Karpas-422 (cell line): ENCODE measurements around the gene EPHA2. TPM values are rescaled to one million over a fixed set of nuclear protein-coding genes. Genes with fewer than 3 reads are reported as not detected.

Source experiments
- DNase-seq: peaks from one replicate; pipeline ENCODE4 v3.0.0-alpha.2; 2015
- H2AFZ ChIP-seq: fragments of 200-600 bp; sonication (generic); 2 replicates; pipeline ENCODE4 v1.6.1; 2014; ENCODE audit warnings: antibody characterized with exemption, low read length, mixed read lengths
- H3K27ac ChIP-seq: fragments of 200-600 bp; sonication (generic); 2 replicates; pipeline ENCODE4 v1.5.1; 2014; ENCODE audit warnings: mild to moderate bottlenecking, low read length, moderate library complexity
- H3K27me3 ChIP-seq: fragments of 200-600 bp; sonication (generic); 2 replicates; pipeline ENCODE4 v1.6.1; 2014; ENCODE audit warnings: low read length, mixed read lengths
- H3K36me3 ChIP-seq: fragments of 200-600 bp; sonication (generic); 2 replicates; pipeline ENCODE4 v1.6.1; 2014; ENCODE audit warnings: low read length, mixed read lengths; ENCODE audit not compliant: insufficient read depth
- H3K4me1 ChIP-seq: fragments of 200-600 bp; sonication (generic); 2 replicates; pipeline ENCODE4 v1.6.1; 2014; ENCODE audit warnings: mild to moderate bottlenecking, low read length, mixed read lengths
- H3K4me2 ChIP-seq: fragments of 200-600 bp; sonication (generic); 2 replicates; pipeline ENCODE4 v1.6.1; 2014; ENCODE audit warnings: low read length, low read depth, mild to moderate bottlenecking; ENCODE audit not compliant: poor library complexity, severe bottlenecking
- H3K4me3 ChIP-seq: fragments of 200-600 bp; sonication (generic); 2 replicates; pipeline ENCODE4 v1.5.1; 2014; ENCODE audit warnings: mild to moderate bottlenecking, antibody characterized with exemption, low read length, mixed read lengths
- H3K79me2 ChIP-seq: fragments of 200-600 bp; sonication (generic); 2 replicates; pipeline ENCODE4 v1.6.1; 2014; ENCODE audit warnings: mild to moderate bottlenecking, low read length, mixed read lengths
- H3K9ac ChIP-seq: fragments of 200-600 bp; sonication (generic); 2 replicates; pipeline ENCODE4 v1.6.0; 2014; ENCODE audit warnings: low read length
- H3K9me2 ChIP-seq: fragments of 200-600 bp; sonication (generic), shearing (Covaris generic); replicated peaks from 2 replicates; pipeline ENCODE4 v1.6.0; 2014; ENCODE audit warnings: mild to moderate bottlenecking, low read length, moderate library complexity; ENCODE audit not compliant: insufficient read depth
- H3K9me3 ChIP-seq: fragments of 300-700, 200-600 bp; sonication (generic); 2 replicates; pipeline ENCODE4 v1.6.1; 2014; ENCODE audit warnings: low read length, mixed read lengths
- H4K20me1 ChIP-seq: fragments of 200-600 bp; sonication (generic); 2 replicates; pipeline ENCODE4 v1.6.1; 2014; ENCODE audit warnings: mild to moderate bottlenecking, antibody characterized with exemption, low read length, low read depth; ENCODE audit not compliant: insufficient read depth
- total RNA-seq: library from RNA; depleted of rRNA; stranded (reverse); fragments of >200 nt; shearing (Covaris generic); gene quantifications from 2 replicates; pipeline ENCODE4 v1.2.3, GENCODE V29; 2014; ENCODE audit warnings: low replicate concordance

EPHA2 gene
- total RNA-seq, 1 experiment from 2014 or later, result not detected

- no peak overlapping the region for H3K4me2 ChIP-seq
- H3K36me3 ChIP-seq, result no peaks in the 10 kb centered on the region
- H3K79me2 ChIP-seq, result no peaks in the 10 kb centered on the region
- no peaks in the 10 kb centered on the region for H4K20me1 ChIP-seq
- no peaks in the 10 kb centered on the region for H3K9me3 ChIP-seq
- H3K4me3 ChIP-seq, result no peak overlapping the region
- no peak overlapping the region for H3K9ac ChIP-seq
- H3K27ac ChIP-seq, result no peak overlapping the region
- H3K27me3 ChIP-seq, result no peaks in the 10 kb centered on the region
- no peak for DNase-seq
- no peaks in the 10 kb centered on the region for H3K4me1 ChIP-seq
- H2AFZ ChIP-seq, result no peak overlapping the region
- H3K9me2 ChIP-seq, result no peaks in the 10 kb centered on the region
These were observed 16.4 kb downstream of the EPHA2 start for GRCh38 chr1:16139473-16139962.

GRCh38 chr1:16138772-16139221, 17.1 kb downstream of the EPHA2 start:
- H3K4me2 ChIP-seq, result no peak overlapping the region
- no peak overlapping the region for H3K27ac ChIP-seq
- H3K9ac ChIP-seq, result no peak overlapping the region
- H3K9me3 ChIP-seq, result no peaks in the 10 kb centered on the region
- no peaks in the 10 kb centered on the region for H3K79me2 ChIP-seq
- H2AFZ ChIP-seq, result no peak overlapping the region
- no peaks in the 10 kb centered on the region for H3K9me2 ChIP-seq
- no peaks in the 10 kb centered on the region for H3K36me3 ChIP-seq
- no peak overlapping the region for H3K4me3 ChIP-seq
- H4K20me1 ChIP-seq, result no peaks in the 10 kb centered on the region
- H3K27me3 ChIP-seq, result no peaks in the 10 kb centered on the region
- no peaks in the 10 kb centered on the region for H3K4me1 ChIP-seq
- no peak for DNase-seq

DNA sequence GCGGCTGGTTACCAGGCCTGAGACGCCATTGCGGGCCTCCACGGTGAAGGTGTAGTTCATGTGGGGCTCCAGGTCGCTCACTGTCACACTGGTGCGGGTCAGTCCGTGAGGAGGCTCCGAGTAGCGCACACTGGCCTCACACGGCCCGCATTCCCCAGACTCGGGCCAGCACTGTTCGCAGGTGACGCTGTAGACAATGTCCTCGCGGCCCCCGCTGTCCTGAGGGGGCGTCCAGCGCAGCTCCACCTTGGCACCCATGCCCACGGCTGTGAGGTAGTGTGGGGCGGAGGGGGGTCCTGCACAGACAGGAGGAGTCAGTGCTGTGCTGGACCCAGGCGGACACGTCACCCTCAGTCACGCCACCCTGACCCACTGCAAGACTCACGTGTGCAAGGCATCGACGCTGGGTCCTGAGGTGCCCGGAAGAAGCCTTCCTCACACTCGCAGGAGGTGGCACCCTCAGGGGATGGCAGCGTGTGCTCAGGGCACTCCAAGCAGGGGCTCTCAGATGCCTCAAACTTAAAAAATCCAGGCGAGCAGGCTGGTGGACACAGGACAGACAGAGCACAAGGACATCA, 17.9 kb downstream of the EPHA2 start:
- Histone ChIP-seq H3K4me3 (no peak overlapping the region), H4K20me1 (no peaks in the 10 kb centered on the region), H3K27ac (no peak overlapping the region), H3K9ac (no peak overlapping the region), H3K79me2 (no peaks in the 10 kb centered on the region), H3K9me3 (no peaks in the 10 kb centered on the region), H3K4me1 (no peaks in the 10 kb centered on the region), H3K27me3 (no peaks in the 10 kb centered on the region), H3K4me2 (no peak overlapping the region), H3K9me2 (no peaks in the 10 kb centered on the region), H2AFZ (no peak overlapping the region), H3K36me3 (no peaks in the 10 kb centered on the region)
- no peak for DNase-seq

DNA sequence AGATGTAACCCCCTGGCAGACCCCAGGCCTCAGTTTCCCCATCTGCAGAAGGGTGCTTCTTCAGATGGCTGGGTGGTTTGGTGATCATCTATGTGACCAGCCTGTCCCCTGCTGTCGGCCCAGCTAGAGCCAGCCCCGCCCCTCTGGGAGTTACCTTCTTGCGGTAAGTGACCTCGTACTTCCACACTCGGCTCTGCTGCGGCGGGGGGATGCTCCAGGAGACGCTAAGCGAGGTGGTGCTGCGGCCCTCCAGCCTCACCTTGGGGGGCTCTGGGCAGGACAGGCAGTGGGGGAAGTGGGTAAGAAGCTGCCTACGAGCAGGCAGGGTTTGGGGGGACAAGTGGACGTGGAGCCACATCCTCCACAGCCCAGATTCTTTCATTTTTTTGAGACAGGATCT, 20.4 kb downstream of the EPHA2 start:
- DNase-seq, result no peak

DNA sequence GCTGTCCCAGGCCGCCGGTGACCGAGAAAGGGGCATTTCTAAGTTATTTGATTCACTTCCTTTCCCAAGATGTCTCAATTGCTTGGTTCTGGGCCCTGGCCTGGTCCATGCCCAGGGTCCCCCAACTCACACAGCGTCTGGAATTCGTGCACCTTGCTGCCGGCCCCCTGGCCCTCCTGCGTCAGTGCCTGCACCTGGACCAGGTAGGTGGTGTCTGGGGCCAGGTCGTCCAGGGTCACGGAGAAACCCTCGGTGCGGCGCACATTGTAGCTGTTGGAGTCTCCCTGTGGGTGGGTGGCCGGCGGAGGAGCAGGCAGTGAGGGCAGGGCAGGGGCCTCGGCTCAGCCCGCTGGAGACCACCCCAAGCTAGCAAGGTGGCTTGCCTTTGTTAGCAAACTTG, 21.0 kb downstream of the EPHA2 start:
- Histone ChIP-seq H3K9ac (no peak overlapping the region), H3K79me2 (no peaks in the 10 kb centered on the region), H4K20me1 (no peaks in the 10 kb centered on the region), H3K4me1 (no peaks in the 10 kb centered on the region), H3K4me2 (no peak overlapping the region), H3K4me3 (no peak overlapping the region), H2AFZ (no peak overlapping the region), H3K9me2 (no peaks in the 10 kb centered on the region), H3K27me3 (no peaks in the 10 kb centered on the region), H3K9me3 (no peaks in the 10 kb centered on the region), H3K36me3 (no peaks in the 10 kb centered on the region), H3K27ac (no peak overlapping the region)
- no peak for DNase-seq

More for the DNA sequence above, 20.4 kb downstream of the EPHA2 start:
- Histone ChIP-seq H3K27me3 (no peaks in the 10 kb centered on the region), H3K36me3 (no peaks in the 10 kb centered on the region), H3K4me3 (no peak overlapping the region), H3K9ac (no peak overlapping the region), H3K4me1 (no peaks in the 10 kb centered on the region), H2AFZ (no peak overlapping the region), H3K27ac (no peak overlapping the region), H3K9me2 (no peaks in the 10 kb centered on the region), H3K79me2 (no peaks in the 10 kb centered on the region), H4K20me1 (no peaks in the 10 kb centered on the region), H3K9me3 (no peaks in the 10 kb centered on the region), H3K4me2 (no peak overlapping the region)

GRCh38 chr1:16134066-16134801, 21.6 kb downstream of the EPHA2 start:
- no peaks in the 10 kb centered on the region for H3K9me3 ChIP-seq
- no peak overlapping the region for H3K4me2 ChIP-seq
- H2AFZ ChIP-seq, result no peak overlapping the region
- H3K79me2 ChIP-seq, result no peaks in the 10 kb centered on the region
- H3K9me2 ChIP-seq, result no peaks in the 10 kb centered on the region
- H3K4me3 ChIP-seq, result no peak overlapping the region
- H4K20me1 ChIP-seq, result no peaks in the 10 kb centered on the region
- H3K9ac ChIP-seq, result no peak overlapping the region
- H3K27me3 ChIP-seq, result no peaks in the 10 kb centered on the region
- no peaks in the 10 kb centered on the region for H3K4me1 ChIP-seq
- no peak overlapping the region for H3K27ac ChIP-seq
- DNase-seq, result no peak
- no peaks in the 10 kb centered on the region for H3K36me3 ChIP-seq

DNA sequence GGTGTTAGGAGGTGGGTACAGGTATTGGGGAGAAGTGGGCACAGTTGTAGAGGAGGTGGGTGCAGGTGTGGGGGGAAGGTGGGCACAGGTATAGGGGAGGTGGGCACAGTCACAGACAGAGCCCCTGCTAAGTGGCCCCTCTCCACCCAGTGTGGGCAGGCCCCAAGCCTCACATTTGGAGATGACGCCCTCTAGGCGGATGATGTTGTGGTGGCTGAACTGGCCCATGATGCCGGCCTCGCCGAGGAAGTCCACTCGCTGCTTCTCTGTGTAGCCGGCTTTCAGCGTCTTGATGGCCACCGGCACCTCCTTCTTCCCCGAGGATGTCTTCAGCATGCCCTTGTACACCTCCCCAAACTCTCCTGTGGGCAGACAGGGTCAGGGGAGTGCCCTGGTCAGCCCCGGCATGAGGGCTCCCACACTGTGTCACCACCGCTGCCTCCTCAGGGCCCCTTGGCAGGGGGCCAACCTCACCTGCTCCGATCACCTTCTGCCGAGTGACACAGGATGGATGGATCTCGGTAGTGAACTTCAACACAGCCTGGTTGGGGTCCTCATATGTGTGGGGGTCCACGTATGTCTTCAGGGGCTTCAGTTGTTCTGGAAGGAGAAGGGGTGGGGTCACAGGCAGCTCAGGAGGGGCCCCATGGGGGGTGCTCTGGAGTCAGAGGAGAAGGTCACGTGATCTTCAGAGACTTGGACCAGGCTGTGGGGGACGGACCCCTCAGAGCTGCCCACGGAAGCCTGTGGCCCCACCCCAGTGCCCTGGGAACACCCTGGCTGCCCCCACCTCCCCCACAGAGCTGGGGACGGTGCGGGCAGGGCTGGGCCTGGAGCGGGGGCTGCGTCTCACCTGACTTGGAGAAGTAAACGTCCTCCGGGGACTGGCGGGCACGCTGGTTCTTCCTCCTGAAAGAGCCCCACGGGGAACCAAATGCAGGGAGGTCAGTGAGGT, 22.6 kb downstream of the EPHA2 start:
- DNase-seq, result no peak
- Histone ChIP-seq H3K27ac (no peak overlapping the region), H3K79me2 (no peaks in the 10 kb centered on the region), H4K20me1 (no peaks in the 10 kb centered on the region), H3K9me2 (no peaks in the 10 kb centered on the region), H3K9me3 (no peaks in the 10 kb centered on the region), H3K4me2 (no peak overlapping the region), H3K9ac (no peak overlapping the region), H3K4me3 (no peak overlapping the region), H3K27me3 (no peaks in the 10 kb centered on the region), H2AFZ (no peak overlapping the region), H3K4me1 (no peaks in the 10 kb centered on the region), H3K36me3 (no peaks in the 10 kb centered on the region)

GRCh38 chr1:16132325-16132785, 23.5 kb downstream of the EPHA2 start:
- Histone ChIP-seq H3K9ac (no peak overlapping the region), H3K4me2 (no peak overlapping the region), H3K9me2 (no peaks in the 10 kb centered on the region), H3K4me1 (no peaks in the 10 kb centered on the region), H3K27me3 (no peaks in the 10 kb centered on the region), H3K27ac (no peak overlapping the region), H4K20me1 (no peaks in the 10 kb centered on the region), H3K9me3 (no peaks in the 10 kb centered on the region), H3K4me3 (no peak overlapping the region), H3K79me2 (no peaks in the 10 kb centered on the region), H3K36me3 (no peaks in the 10 kb centered on the region), H2AFZ (no peak overlapping the region)
- no peak for DNase-seq
